Smooth muscle cell of bladder (primary cell): Measurements from ENCODE around the gene AKAP9. TPM values are rescaled to one million over a fixed set of nuclear protein-coding genes. Genes with fewer than 3 reads are reported as not detected.

Experiments used
- total RNA-seq: library from RNA; depleted of rRNA; stranded (reverse); fragments of >200 nt; gene quantifications from 2 replicates; pipeline ENCODE4 v1.2.3, GENCODE V29; 2014

Gene AKAP9
- total RNA-seq, result 35.8 and 43.0 TPM in 2 replicates

DNA sequence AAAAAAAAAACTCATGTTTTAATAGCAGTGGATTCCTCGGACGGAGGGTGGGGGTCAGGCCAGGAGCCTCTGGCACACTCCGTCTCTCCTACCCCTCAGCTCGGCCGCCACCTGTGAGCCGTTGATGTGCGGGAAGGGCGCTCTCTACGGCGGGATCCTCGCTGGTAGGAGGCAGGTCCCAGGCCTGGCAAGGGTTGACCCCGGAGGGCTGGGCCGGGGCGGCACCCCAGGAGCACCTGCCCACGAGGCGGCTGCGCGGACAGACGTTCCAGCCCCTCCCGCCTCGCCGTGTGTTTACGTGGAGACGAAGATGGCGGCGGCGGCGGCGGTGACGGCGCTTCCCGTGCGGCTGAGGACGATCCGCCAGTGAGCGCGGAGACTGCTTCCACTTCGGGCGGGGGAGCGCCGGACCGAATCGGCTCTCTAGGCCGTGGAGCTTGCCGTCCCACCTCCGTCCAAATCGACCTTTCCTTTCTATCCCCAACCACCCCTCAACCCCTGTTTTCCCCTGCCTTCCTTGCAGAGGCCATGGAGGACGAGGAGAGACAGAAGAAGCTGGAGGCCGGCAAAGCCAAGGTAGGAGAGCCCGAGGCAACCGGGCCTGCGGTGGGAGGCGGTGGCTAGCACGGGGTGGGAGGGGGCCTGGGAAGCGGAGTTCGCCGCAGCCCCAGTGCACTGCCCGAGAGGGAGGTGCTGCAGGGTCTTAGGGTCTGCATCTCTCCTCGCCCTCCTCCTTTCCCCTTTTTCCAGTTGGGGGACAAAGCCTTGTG lies at the start of gene AKAP9:
TSS of gene AKAP9 (plus strand) at position 291 of the 770 bp plus-strand sequence. CDS start at position 529, 238 bp downstream.

DNA sequence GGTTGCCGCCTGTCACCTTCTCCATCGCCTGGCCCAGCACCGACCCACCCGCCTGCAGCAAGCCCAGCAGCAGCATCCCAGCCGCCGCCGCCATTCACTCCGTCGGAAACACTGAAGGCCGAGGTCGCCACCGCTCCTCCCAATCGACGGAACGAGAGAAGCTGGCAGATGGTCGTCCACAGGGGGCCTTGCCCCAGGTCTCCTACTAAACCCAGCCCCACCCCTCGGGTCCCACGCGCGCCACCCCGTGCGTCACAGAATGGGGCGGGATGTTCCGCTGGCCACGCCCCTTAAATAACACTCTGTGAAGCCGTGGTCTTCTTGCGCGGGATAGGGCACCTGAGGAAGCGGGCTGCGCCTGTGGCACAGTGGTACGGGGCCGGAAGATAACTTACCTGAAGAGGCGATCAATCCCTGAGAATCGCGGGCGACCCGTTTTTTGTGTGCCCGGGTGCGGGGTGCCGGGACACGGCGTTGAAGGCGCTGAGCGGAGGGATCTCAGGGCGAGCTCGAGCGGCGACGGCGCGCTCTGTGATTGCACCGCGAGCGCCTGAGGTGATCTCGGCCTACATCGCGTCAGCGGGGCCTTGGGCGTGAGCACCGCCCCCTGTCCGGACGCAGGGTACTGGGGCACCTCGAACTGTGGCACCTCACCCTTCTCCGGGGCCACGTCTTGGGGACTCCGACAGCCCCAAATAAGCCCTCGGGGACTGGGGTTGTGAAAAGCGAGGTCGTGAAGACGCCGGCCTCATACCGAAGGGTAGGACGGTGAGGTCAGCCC lies 193.8 kb downstream of the AKAP9 start, which contains the start of gene CYP51A1:
TSS of gene CYP51A1 (minus strand) at position 207 of the 781 bp plus-strand sequence. CDS start at position 94, 113 bp downstream.

Other genes starting within 250 kb of the AKAP9 start
- gene MTERF1, start 60.2 kb upstream of the AKAP9 start, total RNA-seq, result 5.8 and 8.6 TPM in 2 replicates
- 349 and 414 TPM in 2 replicates for gene CYP51A1, start 193.6 kb downstream of the AKAP9 start, total RNA-seq
- 0.14 TPM in 1 of 2 replicates, not detected in the other for gene LRRD1, start 238.3 kb downstream of the AKAP9 start, total RNA-seq